Measurements from ENCODE around the gene SLC22A3.

DNA sequence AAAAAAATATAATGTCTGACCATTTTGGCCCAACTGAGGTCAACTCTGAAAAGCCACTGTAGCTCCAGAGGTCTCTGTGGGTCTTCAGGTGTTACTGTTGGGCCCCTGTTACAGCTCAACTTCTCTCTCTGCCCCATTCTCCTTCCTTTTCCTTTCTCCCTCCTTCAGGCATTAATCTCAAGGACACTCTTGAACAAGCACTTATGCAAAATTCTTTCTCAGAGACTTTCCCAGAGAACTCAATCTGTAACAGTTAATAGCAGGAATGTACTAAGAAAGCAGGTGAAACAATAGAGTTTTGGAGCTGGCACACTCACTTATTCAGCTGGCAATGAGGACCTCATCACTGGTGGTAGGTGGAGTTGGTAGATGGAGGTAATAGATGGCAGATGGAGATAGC, 31.9 kb upstream of the SLC22A3 start:
- no peak for TF ChIP-seq POLR2A (IDR thresholded peaks at IDR 0.05)
- TF ChIP-seq, protein P1, sequence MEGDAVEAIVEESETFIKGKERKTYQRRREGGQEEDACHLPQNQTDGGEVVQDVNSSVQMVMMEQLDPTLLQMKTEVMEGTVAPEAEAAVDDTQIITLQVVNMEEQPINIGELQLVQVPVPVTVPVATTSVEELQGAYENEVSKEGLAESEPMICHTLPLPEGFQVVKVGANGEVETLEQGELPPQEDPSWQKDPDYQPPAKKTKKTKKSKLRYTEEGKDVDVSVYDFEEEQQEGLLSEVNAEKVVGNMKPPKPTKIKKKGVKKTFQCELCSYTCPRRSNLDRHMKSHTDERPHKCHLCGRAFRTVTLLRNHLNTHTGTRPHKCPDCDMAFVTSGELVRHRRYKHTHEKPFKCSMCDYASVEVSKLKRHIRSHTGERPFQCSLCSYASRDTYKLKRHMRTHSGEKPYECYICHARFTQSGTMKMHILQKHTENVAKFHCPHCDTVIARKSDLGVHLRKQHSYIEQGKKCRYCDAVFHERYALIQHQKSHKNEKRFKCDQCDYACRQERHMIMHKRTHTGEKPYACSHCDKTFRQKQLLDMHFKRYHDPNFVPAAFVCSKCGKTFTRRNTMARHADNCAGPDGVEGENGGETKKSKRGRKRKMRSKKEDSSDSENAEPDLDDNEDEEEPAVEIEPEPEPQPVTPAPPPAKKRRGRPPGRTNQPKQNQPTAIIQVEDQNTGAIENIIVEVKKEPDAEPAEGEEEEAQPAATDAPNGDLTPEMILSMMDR (IDR thresholded peaks at IDR 0.05): no peak

All from uterus (tissue), 2 donors.